GM23248 (cell line): ENCODE data around the gene DNAH5. TPM values are rescaled to one million over a fixed set of nuclear protein-coding genes. Genes with fewer than 3 reads are reported as not detected.

ENCODE experiments used
- DNase-seq: peaks from one replicate; pipeline ENCODE4 v3.0.0-alpha.2; 2015
- H2AFZ ChIP-seq: fragments of 200-600 bp; sonication (generic); 2 replicates; pipeline ENCODE4 v1.6.1; 2016; ENCODE audit warnings: antibody characterized with exemption
- H3F3A ChIP-seq: fragments of 200-600 bp; sonication (generic); 2 replicates; pipeline ENCODE4 v1.6.1; 2016; ENCODE audit warnings: mild to moderate bottlenecking, antibody characterized with exemption, mixed run types; ENCODE audit not compliant: insufficient read depth
- H3K27ac ChIP-seq: fragments of 200-600 bp; sonication (generic); 2 replicates; pipeline ENCODE4 v1.5.1; 2016; ENCODE audit warnings: mild to moderate bottlenecking
- H3K27me3 ChIP-seq: fragments of 200-600 bp; sonication (generic); replicated peaks from 2 replicates; pipeline ENCODE4 v1.6.1; 2016; ENCODE audit warnings: mild to moderate bottlenecking; ENCODE audit not compliant: insufficient read depth
- H3K36me3 ChIP-seq: fragments of 200-600 bp; sonication (generic); 2 replicates; pipeline ENCODE4 v1.6.1; 2016; ENCODE audit warnings: low read depth, mild to moderate bottlenecking
- H3K4me1 ChIP-seq: fragments of 200-600 bp; sonication (generic); 2 replicates; pipeline ENCODE4 v1.6.1; 2016; ENCODE audit warnings: mild to moderate bottlenecking; ENCODE audit not compliant: insufficient read depth
- H3K4me2 ChIP-seq: fragments of 200-600 bp; sonication (generic); one replicate; pipeline ENCODE4 v1.6.1; 2016; ENCODE audit warnings: mild to moderate bottlenecking; ENCODE audit not compliant: unreplicated experiment
- H3K4me3 ChIP-seq: fragments of 200-600 bp; sonication (generic); 2 replicates; pipeline ENCODE4 v1.5.1; 2016; ENCODE audit warnings: mild to moderate bottlenecking
- H3K79me2 ChIP-seq: fragments of 200-600 bp; sonication (generic); 2 replicates; pipeline ENCODE4 v1.6.1; 2016; ENCODE audit warnings: mild to moderate bottlenecking; ENCODE audit not compliant: insufficient read depth
- H3K9ac ChIP-seq: fragments of 200-600 bp; sonication (generic); 2 replicates; pipeline ENCODE4 v1.6.1; 2016; ENCODE audit warnings: mild to moderate bottlenecking
- H3K9me2 ChIP-seq: fragments of 200-600 bp; sonication (generic); 2 replicates; pipeline ENCODE4 v1.6.1; 2016; ENCODE audit warnings: mixed run types, mild to moderate bottlenecking, moderate library complexity; ENCODE audit not compliant: insufficient read depth
- H3K9me3 ChIP-seq: fragments of 200-600 bp; sonication (generic); one replicate; pipeline ENCODE4 v1.6.1; 2017; ENCODE audit warnings: low read depth
- H4K20me1 ChIP-seq: fragments of 200-600 bp; sonication (generic); 2 replicates; pipeline ENCODE4 v1.6.0; 2016; ENCODE audit not compliant: insufficient read depth
- EZH2 ChIP-seq: fragments of 200-600 bp; sonication (generic); IDR thresholded peaks from 2 replicates; pipeline ENCODE4 v1.6.1; 2018; ENCODE audit warnings: antibody characterized with exemption, mild to moderate bottlenecking; ENCODE audit not compliant: insufficient read depth, poor library complexity, severe bottlenecking
- EZH2phosphoT487 ChIP-seq: fragments of 200-600 bp; sonication (generic); IDR thresholded peaks from 2 replicates; pipeline ENCODE4 v1.6.1; 2018; ENCODE audit warnings: antibody characterized with exemption, moderate library complexity, mild to moderate bottlenecking, low read depth; ENCODE audit not compliant: insufficient read depth
- WGBS, 2 experiments: methylation state at CpG; one replicate each; pipeline ENCODE4 v1.1.6; 2015 to 2017; ENCODE audit warnings: low lambda C conversion rate in 2 of 2, low coverage in 1 of 2; ENCODE audit errors: missing lambda C conversion rate in 2 of 2; 5-methylcytosine and 5-hydroxymethylcytosine counted together
- in situ Hi-C: fragments of 300-500 bp; cut with MboI; formaldehyde crosslinking; loops from 2 replicates; pipeline ENCODE4 v1.15.0; 2020
- polyA plus RNA-seq: library from polyadenylated mRNA; unstranded; fragments of >200 nt; fragmentation: Nextera tagmentation; extraction: Ambion mirVana; gene quantifications from 2 replicates; pipeline ENCODE4 v1.2.1, GENCODE V29; 2016
- total RNA-seq: library from RNA; depleted of rRNA; stranded (reverse); fragments of >200 nt; shearing (Covaris generic); gene quantifications from 2 replicates; pipeline ENCODE4 v1.2.3, GENCODE V29; 2014

The DNAH5 gene
- total and polyA plus RNA-seq, 2 experiments from 2014 or later, result 1.4 to 1.5 TPM

DNA sequence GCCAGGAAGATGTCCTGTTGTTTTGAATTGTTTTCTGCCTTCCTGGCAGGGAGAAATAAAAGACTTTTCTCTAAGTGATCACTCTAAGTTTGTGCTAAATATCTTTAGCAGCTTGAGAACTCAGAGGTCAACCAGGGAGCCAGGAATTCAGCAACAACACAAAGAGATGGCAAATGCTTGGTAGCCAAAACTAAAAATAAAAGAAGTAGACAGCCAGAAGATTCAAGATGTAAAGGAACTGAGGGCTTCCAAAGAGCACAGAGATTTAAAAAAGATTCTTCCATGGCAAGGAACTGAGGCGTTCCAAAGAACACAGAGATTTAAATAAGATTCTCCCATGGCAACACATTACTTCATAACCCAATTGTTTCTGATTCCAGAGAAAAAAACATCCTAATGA, 9.6 kb downstream of the DNAH5 start:
- H3K4me2 ChIP-seq, result no peak overlapping the region
- no peaks in the 10 kb centered on the region for H3K79me2 ChIP-seq
- no peak overlapping the region for H3K27ac ChIP-seq
- no peaks in the 10 kb centered on the region for H3K27me3 ChIP-seq
- no peaks in the 10 kb centered on the region for H3K9me2 ChIP-seq
- H4K20me1 ChIP-seq, result no peaks in the 10 kb centered on the region
- whole genome bisulfite sequencing, 2 experiments, result 5 to 7% methylated on average over 1 of the region's 1 CpG
- in situ Hi-C loops, result no loop called here
- no peaks in the 10 kb centered on the region for H3K9me3 ChIP-seq
- DNase-seq, result no peak
- H3K4me1 ChIP-seq, result no peaks in the 10 kb centered on the region
- H3F3A ChIP-seq, result no peaks in the 10 kb centered on the region
- no peak overlapping the region for H2AFZ ChIP-seq
- H3K9ac ChIP-seq, result no peak overlapping the region
- TF ChIP-seq EZH2 (no peak), EZH2phosphoT487 (no peak)
- H3K36me3 ChIP-seq, result no peaks in the 10 kb centered on the region
- H3K4me3 ChIP-seq, result no peak overlapping the region

DNA sequence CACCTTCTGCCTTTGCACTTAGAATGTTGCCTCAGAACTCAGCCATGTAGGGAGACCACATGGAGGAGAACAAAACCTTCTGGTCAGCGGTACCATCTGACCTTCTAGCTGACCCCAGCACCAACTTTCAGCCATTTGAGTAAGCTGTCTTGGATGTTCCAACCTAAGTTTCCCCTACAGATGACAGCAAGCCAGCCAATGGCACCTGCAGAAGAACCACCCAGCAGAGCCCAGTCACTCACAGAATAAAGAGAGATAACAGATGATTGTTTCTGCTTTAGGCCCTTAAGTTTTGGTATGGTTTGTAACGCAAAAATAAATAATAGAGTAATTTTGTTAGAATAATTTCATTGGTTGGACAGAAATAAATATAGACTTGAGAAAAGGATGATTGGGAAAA, 10.4 kb downstream of the DNAH5 start:
- Histone ChIP-seq H3K9ac (no peak overlapping the region), H3K9me2 (no peaks in the 10 kb centered on the region), H3K27ac (no peak overlapping the region), H3K4me2 (no peak overlapping the region), H3F3A (no peaks in the 10 kb centered on the region), H3K27me3 (no peaks in the 10 kb centered on the region), H3K36me3 (no peaks in the 10 kb centered on the region), H3K79me2 (no peaks in the 10 kb centered on the region), H4K20me1 (no peaks in the 10 kb centered on the region), H3K4me1 (no peaks in the 10 kb centered on the region), H2AFZ (no peak overlapping the region), H3K4me3 (no peak overlapping the region), H3K9me3 (no peaks in the 10 kb centered on the region)
- no peak for DNase-seq
- TF ChIP-seq EZH2 (no peak), EZH2phosphoT487 (no peak)
- in situ Hi-C loops, result no loop called here
- 37 to 39% methylated on average over 2 of the region's 2 CpGs for whole genome bisulfite sequencing, 2 experiments

DNA sequence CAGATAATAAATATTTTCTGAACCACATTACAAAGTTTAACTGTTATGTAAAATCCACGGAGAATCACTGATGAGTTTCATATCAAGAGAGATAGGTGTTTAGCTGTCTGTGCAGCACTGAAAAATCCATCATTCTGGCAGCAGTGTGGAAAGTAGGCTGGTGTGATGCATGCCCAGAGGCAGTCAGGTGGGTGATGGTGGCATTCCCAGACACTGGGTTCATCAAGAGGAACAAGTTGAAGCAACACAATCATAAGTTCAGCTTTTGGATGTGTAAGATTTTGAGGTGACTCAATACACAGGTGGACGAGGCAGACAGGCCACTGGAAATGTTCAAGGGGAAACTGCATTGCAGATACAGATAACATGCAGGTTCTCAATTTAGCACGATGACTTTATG, 11.9 kb downstream of the DNAH5 start:
- Histone ChIP-seq H4K20me1 (no peaks in the 10 kb centered on the region), H3K79me2 (no peaks in the 10 kb centered on the region), H2AFZ (no peak overlapping the region), H3K36me3 (no peaks in the 10 kb centered on the region), H3K27ac (no peak overlapping the region), H3K4me2 (no peak overlapping the region), H3F3A (no peaks in the 10 kb centered on the region), H3K9ac (no peak overlapping the region), H3K27me3 (no peaks in the 10 kb centered on the region), H3K4me1 (no peaks in the 10 kb centered on the region), H3K4me3 (no peak overlapping the region), H3K9me3 (no peaks in the 10 kb centered on the region), H3K9me2 (no peaks in the 10 kb centered on the region; the same call in 1 of the 2 replicates)
- TF ChIP-seq EZH2phosphoT487 (no peak), EZH2 (no peak)
- 56 to 65% methylated on average over 3 of the region's 3 CpGs for WGBS, 2 experiments
- no peak for DNase-seq
- in situ Hi-C loops, result no loop called here

DNA sequence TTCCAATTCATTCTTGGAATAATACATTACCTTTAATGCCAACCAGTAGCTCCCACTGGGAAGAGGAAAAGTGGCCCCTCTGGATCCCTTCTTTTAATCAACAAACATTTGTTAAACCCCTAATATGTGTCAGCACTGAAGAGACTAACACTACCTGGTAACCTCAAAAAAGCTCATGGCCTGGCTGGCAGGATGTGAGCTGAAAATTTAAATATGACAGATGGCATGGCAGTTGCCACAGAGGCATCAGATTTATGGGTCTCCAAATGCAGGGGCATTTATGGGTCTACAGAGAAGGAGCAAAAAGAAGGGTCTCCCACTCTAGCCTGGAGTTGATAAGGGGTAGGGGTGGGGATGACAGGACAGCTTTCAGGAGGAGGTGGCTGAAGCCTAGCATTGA, 12.5 kb downstream of the DNAH5 start:
- TF ChIP-seq EZH2, result no peak
- no peak for TF ChIP-seq EZH2phosphoT487
- DNase-seq, result no peak
- no peak overlapping the region for H2AFZ ChIP-seq
- no peak overlapping the region for H3K4me2 ChIP-seq
- H3K27ac ChIP-seq, result no peak overlapping the region
- no peak overlapping the region for H3K9ac ChIP-seq
- no peaks in the 10 kb centered on the region for H3F3A ChIP-seq
- in situ Hi-C loops, result no loop called here
- no peaks in the 10 kb centered on the region; the same call in 1 of the 2 replicates for H3K9me2 ChIP-seq
- H3K4me1 ChIP-seq, result no peaks in the 10 kb centered on the region
- no peaks in the 10 kb centered on the region for H3K9me3 ChIP-seq
- no peaks in the 10 kb centered on the region for H4K20me1 ChIP-seq
- no peak overlapping the region for H3K4me3 ChIP-seq
- no peaks in the 10 kb centered on the region for H3K36me3 ChIP-seq
- no peaks in the 10 kb centered on the region for H3K79me2 ChIP-seq
- H3K27me3 ChIP-seq, result no peaks in the 10 kb centered on the region

DNA sequence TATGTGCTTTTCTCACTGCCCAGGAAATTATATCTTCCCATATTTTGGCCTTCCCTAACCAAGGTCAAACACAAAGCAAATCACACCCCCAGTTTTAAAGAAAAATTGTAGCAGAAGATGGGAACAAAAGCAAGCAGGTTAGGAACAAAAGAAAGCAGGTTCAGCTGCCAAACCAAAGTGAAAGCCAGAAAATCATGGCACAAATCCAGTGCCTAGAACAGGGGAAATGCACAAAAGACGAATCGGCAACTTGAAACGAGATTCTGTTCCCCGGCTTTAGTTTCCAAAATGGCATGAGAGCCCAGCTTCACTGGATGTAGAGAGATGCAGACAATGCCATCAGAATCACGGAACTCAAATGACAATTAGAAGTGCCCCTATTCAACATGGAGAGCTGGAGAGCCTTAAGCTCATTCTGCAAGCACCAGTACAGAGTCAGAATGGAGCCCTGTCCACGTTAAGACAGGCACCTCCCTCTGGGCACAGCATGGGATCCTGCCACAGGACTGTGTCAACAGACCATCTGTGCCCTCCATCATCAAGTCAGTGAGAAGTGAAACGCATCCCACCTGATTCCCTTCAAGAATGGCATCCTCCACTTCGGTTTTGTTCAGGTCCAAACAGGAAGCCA, 13.8 kb downstream of the DNAH5 start:
- no peaks in the 10 kb centered on the region for H3K79me2 ChIP-seq
- H3K4me3 ChIP-seq, result no peak overlapping the region
- H3K4me1 ChIP-seq, result no peaks in the 10 kb centered on the region
- in situ Hi-C loops, result no loop called here
- TF ChIP-seq EZH2 (no peak), EZH2phosphoT487 (no peak)
- no peak overlapping the region for H3K9ac ChIP-seq
- no peaks in the 10 kb centered on the region for H3K36me3 ChIP-seq
- no peak overlapping the region for H3K27ac ChIP-seq
- no peak overlapping the region for H2AFZ ChIP-seq
- no peaks in the 10 kb centered on the region for H3K9me3 ChIP-seq
- no peaks in the 10 kb centered on the region; the same call in 1 of the 2 replicates for H3K9me2 ChIP-seq
- 59 to 61% methylated on average over 8 of the region's 8 CpGs for WGBS, 2 experiments
- no peaks in the 10 kb centered on the region for H3K27me3 ChIP-seq
- H4K20me1 ChIP-seq, result no peaks in the 10 kb centered on the region
- DNase-seq, result no peak
- no peaks in the 10 kb centered on the region for H3F3A ChIP-seq
- no peak overlapping the region for H3K4me2 ChIP-seq
